Upper lobe of right lung (tissue), 1 donor: ENCODE data around the gene CENPC. TPM values are rescaled to one million over a fixed set of nuclear protein-coding genes. Genes with fewer than 3 reads are reported as not detected.

Experiments
- ATAC-seq: fragments of 200-7000 bp; cut with Tn5 transposase; one replicate; pipeline ENCODE4 v1.9.1; 2020; ENCODE audit warnings: mild to moderate bottlenecking, moderate library complexity
- DNase-seq: peaks from one replicate; pipeline ENCODE4 v3.0.0-alpha.2; 2020
- H3K27ac ChIP-seq: fragments of 200-600 bp; one replicate; pipeline ENCODE4 v1.8.0; 2022
- H3K27me3 ChIP-seq: fragments of 200-600 bp; one replicate; pipeline ENCODE4 v1.8.0; 2022; ENCODE audit warnings: mild to moderate bottlenecking
- H3K36me3 ChIP-seq: fragments of 200-600 bp; one replicate; pipeline ENCODE4 v1.8.0; 2022
- H3K4me1 ChIP-seq: fragments of 200-600 bp; one replicate; pipeline ENCODE4 v1.8.0; 2022
- H3K4me3 ChIP-seq: fragments of 200-600 bp; one replicate; pipeline ENCODE4 v1.8.0; 2022; ENCODE audit warnings: mild to moderate bottlenecking
- H3K9me3 ChIP-seq: fragments of 200-600 bp; one replicate; pipeline ENCODE4 v1.8.0; 2022
- intact Hi-C: fragments of 100-400 bp; cut with DNase I; formaldehyde crosslinking; loops from one replicate; pipeline ENCODE4 v1.11.0; 2022
- total RNA-seq: library from RNA; stranded (reverse); fragmentation: NEBNext Ultra II Directional; extraction: Animal tissue kit (Norgen Biotek cat#: 25700); gene quantifications from one replicate; pipeline ENCODE4 v1.2.1, GENCODE V29; 2021
- TF ChIP-seq, protein P1 (sequence below): fragments of 200-600 bp; IDR thresholded peaks from one replicate; pipeline ENCODE4 v1.8.0; 2022; ENCODE audit warnings: antibody characterized with exemption
- donor health status: DM: no; HTN: yes; CAD: no; lungs with severe emphysema.

CENPC gene
- total RNA-seq, 1 donor from 2014 or later, result 24.0 TPM

DNA sequence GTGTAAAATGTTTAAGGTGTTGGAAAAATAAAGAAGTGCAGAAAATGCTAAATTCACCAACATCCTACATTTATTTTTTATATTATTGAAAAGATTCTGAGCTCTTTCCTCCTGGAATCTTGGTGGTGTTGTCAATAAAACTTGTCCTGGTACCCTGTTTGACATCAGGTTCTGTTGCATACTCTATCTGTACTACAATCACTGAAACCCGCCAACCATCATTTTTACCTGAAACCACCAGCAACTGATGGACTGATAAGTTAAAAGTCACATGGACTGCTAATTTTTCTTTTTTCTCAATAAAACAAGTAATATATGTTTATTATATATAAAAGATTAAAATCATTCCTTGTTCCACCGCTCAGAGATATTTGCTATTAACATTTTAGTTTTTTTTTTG is 36.6 kb upstream of the CENPC start:
- ATAC-seq (no peak), DNase-seq (no peak)
- Histone ChIP-seq H3K4me1 (no peaks in the 10 kb centered on the region), H3K27me3 (no peaks in the 10 kb centered on the region), H3K27ac (no peak overlapping the region), H3K9me3 (no peaks in the 10 kb centered on the region), H3K36me3 (no peaks in the 10 kb centered on the region), H3K4me3 (no peak overlapping the region)
- TF ChIP-seq, protein P1, sequence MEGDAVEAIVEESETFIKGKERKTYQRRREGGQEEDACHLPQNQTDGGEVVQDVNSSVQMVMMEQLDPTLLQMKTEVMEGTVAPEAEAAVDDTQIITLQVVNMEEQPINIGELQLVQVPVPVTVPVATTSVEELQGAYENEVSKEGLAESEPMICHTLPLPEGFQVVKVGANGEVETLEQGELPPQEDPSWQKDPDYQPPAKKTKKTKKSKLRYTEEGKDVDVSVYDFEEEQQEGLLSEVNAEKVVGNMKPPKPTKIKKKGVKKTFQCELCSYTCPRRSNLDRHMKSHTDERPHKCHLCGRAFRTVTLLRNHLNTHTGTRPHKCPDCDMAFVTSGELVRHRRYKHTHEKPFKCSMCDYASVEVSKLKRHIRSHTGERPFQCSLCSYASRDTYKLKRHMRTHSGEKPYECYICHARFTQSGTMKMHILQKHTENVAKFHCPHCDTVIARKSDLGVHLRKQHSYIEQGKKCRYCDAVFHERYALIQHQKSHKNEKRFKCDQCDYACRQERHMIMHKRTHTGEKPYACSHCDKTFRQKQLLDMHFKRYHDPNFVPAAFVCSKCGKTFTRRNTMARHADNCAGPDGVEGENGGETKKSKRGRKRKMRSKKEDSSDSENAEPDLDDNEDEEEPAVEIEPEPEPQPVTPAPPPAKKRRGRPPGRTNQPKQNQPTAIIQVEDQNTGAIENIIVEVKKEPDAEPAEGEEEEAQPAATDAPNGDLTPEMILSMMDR, result no peak
- intact Hi-C loops, result no loop called here

DNA sequence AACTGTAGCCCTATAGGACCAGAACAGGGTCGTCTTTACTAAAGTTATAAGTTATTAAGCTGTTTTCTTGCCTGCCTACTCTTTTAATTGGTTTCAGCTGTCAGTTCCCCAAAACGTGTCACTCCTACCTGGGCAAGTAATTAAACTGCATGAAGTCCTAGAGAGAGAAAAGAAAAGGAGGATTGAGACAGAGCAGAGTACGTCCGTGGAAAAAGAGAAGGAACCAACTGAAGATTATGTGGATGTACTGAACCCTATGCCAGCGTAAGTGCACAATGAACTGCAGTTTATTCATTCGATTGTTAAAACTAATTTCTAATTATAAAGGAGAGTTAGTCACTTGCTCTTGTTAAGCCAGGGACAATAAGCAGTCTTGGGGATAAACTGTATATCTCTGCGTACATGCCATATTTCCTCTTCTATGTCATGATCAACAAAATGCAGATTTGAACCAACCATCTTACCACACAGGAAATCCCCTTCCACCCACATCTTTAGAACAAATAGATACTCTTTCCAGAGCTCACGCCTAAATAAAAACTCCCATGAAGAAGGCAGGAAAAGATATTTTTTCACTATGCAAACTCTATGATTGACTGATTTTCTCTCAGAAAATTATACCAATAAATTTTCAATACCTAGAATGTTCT is 36.0 kb upstream of the CENPC start:
- H3K27me3 ChIP-seq, result no peaks in the 10 kb centered on the region
- TF ChIP-seq, protein P1, result no peak
- H3K4me3 ChIP-seq, result no peak overlapping the region
- intact Hi-C loops, result no loop called here
- H3K9me3 ChIP-seq, result no peaks in the 10 kb centered on the region
- no peak overlapping the region for H3K27ac ChIP-seq
- no peaks in the 10 kb centered on the region for H3K36me3 ChIP-seq
- DNase-seq (no peak), ATAC-seq (no peak)
- no peaks in the 10 kb centered on the region for H3K4me1 ChIP-seq

DNA sequence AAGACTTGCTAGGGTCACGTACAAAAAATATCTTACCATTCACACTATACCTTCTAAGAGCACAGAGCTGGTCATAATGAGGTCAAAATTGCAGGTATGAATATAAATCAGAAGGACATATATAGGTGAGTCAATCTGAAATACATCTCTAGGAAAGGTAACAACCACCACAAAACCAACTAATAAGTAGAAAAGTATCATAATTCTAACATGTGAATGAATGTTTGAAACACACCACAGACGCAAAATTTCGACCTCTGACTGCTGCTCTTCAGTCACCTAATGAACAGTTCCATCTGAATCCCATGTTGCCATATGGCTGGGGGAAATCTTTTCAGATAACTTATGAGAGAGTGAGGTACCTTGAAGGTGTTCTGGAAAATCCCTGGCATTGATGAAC is 35.3 kb upstream of the CENPC start:
- intact Hi-C loops, result no loop called here
- ATAC-seq (no peak), DNase-seq (no peak)
- no peaks in the 10 kb centered on the region for H3K36me3 ChIP-seq
- H3K4me1 ChIP-seq, result no peaks in the 10 kb centered on the region
- no peaks in the 10 kb centered on the region for H3K9me3 ChIP-seq
- H3K27ac ChIP-seq, result no peak overlapping the region
- TF ChIP-seq, protein P1, result no peak
- no peak overlapping the region for H3K4me3 ChIP-seq
- H3K27me3 ChIP-seq, result no peaks in the 10 kb centered on the region

DNA sequence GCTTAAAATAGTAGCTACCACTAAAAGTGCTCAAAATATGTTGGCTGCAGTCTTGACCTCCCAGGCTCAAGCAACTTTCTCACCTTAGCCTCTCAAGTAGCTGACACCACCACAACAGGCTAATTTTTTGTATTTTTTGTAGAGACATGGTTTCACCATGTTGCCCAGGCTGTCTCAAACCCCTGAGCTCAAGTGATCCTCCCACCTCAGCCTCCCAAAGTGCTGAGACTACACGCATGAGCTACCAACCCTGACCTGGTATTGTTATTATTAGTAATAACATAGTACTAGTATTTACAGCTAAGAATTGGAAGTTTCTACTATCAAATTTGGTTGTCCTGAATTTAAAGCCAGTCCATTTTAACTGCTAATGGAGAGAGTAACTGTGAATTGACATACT is 31.2 kb upstream of the CENPC start:
- ATAC-seq, result no peak
- Histone ChIP-seq H3K4me3 (no peak overlapping the region), H3K27me3 (no peaks in the 10 kb centered on the region), H3K9me3 (no peaks in the 10 kb centered on the region), H3K27ac (no peak overlapping the region), H3K4me1 (no peaks in the 10 kb centered on the region), H3K36me3 (no peaks in the 10 kb centered on the region)
- DNase-seq, result no peak
- intact Hi-C loops, result no loop called here
- TF ChIP-seq, protein P1, result no peak

DNA sequence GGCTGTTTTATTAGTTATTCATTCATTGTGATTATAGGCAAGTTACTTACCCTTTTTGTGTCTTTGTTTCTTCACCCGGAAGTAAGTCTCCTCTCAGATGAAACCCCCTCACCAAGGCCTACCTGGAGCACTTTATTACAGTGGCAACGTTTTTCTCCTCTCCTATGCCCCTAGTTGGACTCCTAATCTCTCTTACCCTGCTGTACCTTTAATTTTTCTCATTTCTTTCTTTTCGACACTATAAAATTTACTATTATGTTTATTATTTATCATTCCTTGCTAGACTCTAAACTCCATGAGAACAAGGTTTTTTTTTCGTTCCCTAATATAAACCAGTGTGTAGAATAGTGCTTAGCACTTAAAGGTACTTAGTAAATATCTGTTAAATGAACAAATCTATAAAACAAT is 30.8 kb upstream of the CENPC start:
- intact Hi-C loops, result no loop called here
- Histone ChIP-seq H3K9me3 (no peaks in the 10 kb centered on the region), H3K27ac (no peak overlapping the region), H3K4me1 (no peaks in the 10 kb centered on the region), H3K27me3 (no peaks in the 10 kb centered on the region), H3K4me3 (no peak overlapping the region), H3K36me3 (no peaks in the 10 kb centered on the region)
- TF ChIP-seq, protein P1, result no peak
- ATAC-seq (no peak), DNase-seq (no peak)
